Measurements from ENCODE around the gene DROSHA. TPM values are rescaled to one million over a fixed set of nuclear protein-coding genes. Genes with fewer than 3 reads are reported as not detected.

Gene DROSHA
- total RNA-seq, 3 donors from 2014 or later (not counting 1 experiment from before 2014, with no cell fraction given) = 44.9 to 55.9 (median 50.5) TPM

GRCh38 chr5:31492869-31493268 is 39.0 kb downstream of the DROSHA start:
- no peak for ATAC-seq
- no peaks in the 10 kb centered on the region for H3K9me3 Mint-ChIP-seq
- H3K4me3 Mint-ChIP-seq = no peak overlapping the region
- H3K4me1 ChIP-seq (ENCODE audit: control insufficient read depth, insufficient read depth, low read length) = no peaks in the 10 kb centered on the region
- WGBS (ENCODE audit: insufficient coverage) = 100% methylated on average over 4 of the region's 4 CpGs
- no peaks in the 10 kb centered on the region for H3K36me3 Mint-ChIP-seq
- TF ChIP-seq, protein P1, sequence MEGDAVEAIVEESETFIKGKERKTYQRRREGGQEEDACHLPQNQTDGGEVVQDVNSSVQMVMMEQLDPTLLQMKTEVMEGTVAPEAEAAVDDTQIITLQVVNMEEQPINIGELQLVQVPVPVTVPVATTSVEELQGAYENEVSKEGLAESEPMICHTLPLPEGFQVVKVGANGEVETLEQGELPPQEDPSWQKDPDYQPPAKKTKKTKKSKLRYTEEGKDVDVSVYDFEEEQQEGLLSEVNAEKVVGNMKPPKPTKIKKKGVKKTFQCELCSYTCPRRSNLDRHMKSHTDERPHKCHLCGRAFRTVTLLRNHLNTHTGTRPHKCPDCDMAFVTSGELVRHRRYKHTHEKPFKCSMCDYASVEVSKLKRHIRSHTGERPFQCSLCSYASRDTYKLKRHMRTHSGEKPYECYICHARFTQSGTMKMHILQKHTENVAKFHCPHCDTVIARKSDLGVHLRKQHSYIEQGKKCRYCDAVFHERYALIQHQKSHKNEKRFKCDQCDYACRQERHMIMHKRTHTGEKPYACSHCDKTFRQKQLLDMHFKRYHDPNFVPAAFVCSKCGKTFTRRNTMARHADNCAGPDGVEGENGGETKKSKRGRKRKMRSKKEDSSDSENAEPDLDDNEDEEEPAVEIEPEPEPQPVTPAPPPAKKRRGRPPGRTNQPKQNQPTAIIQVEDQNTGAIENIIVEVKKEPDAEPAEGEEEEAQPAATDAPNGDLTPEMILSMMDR (IDR thresholded peaks at IDR 0.05) = no peak
- no peaks in the 10 kb centered on the region for H3K27me3 Mint-ChIP-seq (ENCODE audit: low read depth in 2 of 2)
- H3K4me3 ChIP-seq (ENCODE audit: low read length) = no peak overlapping the region
- H3K27ac Mint-ChIP-seq = no peak overlapping the region
- no peak overlapping the region for H3K27ac ChIP-seq (ENCODE audit: low read length)
- no peaks in the 10 kb centered on the region for H3K4me1 Mint-ChIP-seq
- H3K27me3 ChIP-seq (ENCODE audit: control insufficient read depth, insufficient read depth, low read length) = no peaks in the 10 kb centered on the region
- DNase-seq = no peak
- H3K36me3 ChIP-seq (ENCODE audit: control insufficient read depth, insufficient read depth, low read length) = peaks cover 64% of the 10 kb centered on the region
- H3K9me3 ChIP-seq (ENCODE audit: control insufficient read depth, insufficient read depth, low read length) = no peaks in the 10 kb centered on the region
- intact Hi-C loops (cut with micrococcal nuclease) = no loop called here

GRCh38 chr5:31487506-31487905 is 44.4 kb downstream of the DROSHA start:
- intact Hi-C loops (cut with micrococcal nuclease) = no loop called here
- Histone ChIP-seq H3K27me3 (ENCODE audit: control insufficient read depth, insufficient read depth, low read length) (no peaks in the 10 kb centered on the region), H3K27ac (ENCODE audit: low read length) (no peak overlapping the region), H3K36me3 (ENCODE audit: control insufficient read depth, insufficient read depth, low read length) (peaks cover 42% of the 10 kb centered on the region), H3K9me3 (ENCODE audit: control insufficient read depth, insufficient read depth, low read length) (no peaks in the 10 kb centered on the region), H3K4me1 (ENCODE audit: control insufficient read depth, insufficient read depth, low read length) (no peaks in the 10 kb centered on the region), H3K4me3 (ENCODE audit: low read length) (no peak overlapping the region)
- no CpG with 5 or more reads among the region's 2 CpGs for WGBS (ENCODE audit: insufficient coverage)
- Mint-ChIP-seq H3K27ac (no peak overlapping the region), H3K4me1 (peaks cover 0 to 4% of the 10 kb centered on the region in 2 donors), H3K4me3 (no peak overlapping the region), H3K36me3 (peaks cover 17% of the 10 kb centered on the region), H3K27me3 (ENCODE audit: low read depth in 2 of 2) (no peaks in the 10 kb centered on the region), H3K9me3 (no peaks in the 10 kb centered on the region)
- DNase-seq (no peak), ATAC-seq (no peak)
- TF ChIP-seq, protein P1 (IDR thresholded peaks at IDR 0.05) = no peak

- H3K36me3 ChIP-seq (ENCODE audit: control insufficient read depth, insufficient read depth, low read length) = peaks cover 45% of the 10 kb centered on the region
- Mint-ChIP-seq H3K9me3 (no peaks in the 10 kb centered on the region), H3K27ac (peak overlapping the region in 1 of 2 donors; percentile 37), H3K27me3 (ENCODE audit: low read depth in 2 of 2) (no peaks in the 10 kb centered on the region), H3K4me1 (peaks cover 0 to 4% of the 10 kb centered on the region in 2 donors), H3K4me3 (no peak overlapping the region), H3K36me3 (peaks cover 20% of the 10 kb centered on the region)
- TF ChIP-seq, protein P1 (IDR thresholded peaks at IDR 0.05) = no peak
- intact Hi-C loops (cut with micrococcal nuclease) = no loop called here
- WGBS (ENCODE audit: insufficient coverage) = 96% methylated on average over 6 of the region's 6 CpGs
- no peaks in the 10 kb centered on the region for H3K9me3 ChIP-seq (ENCODE audit: control insufficient read depth, insufficient read depth, low read length)
- H3K27me3 ChIP-seq (ENCODE audit: control insufficient read depth, insufficient read depth, low read length) = no peaks in the 10 kb centered on the region
- DNase-seq = no peak
- H3K27ac ChIP-seq (ENCODE audit: low read length) = no peak overlapping the region
- no peak overlapping the region for H3K4me3 ChIP-seq (ENCODE audit: low read length)
- H3K4me1 ChIP-seq (ENCODE audit: control insufficient read depth, insufficient read depth, low read length) = no peaks in the 10 kb centered on the region
- ATAC-seq = no peak
These were observed 45.5 kb downstream of the DROSHA start for GRCh38 chr5:31486441-31486840.
